UCSD-AML1 (cell line): Measurements from ENCODE around the gene TMEM269.

ENCODE experiments used
- DNase-seq: peaks from one replicate; lab custom pipeline; 2025; ENCODE audit not compliant: unreplicated experiment; lab: John Stamatoyannopoulos, UW

TMEM269 gene

GRCh38 chr1:42847111-42847595 lies 62.4 kb downstream of the TMEM269 start:
- DNase-seq, result no peak

DNA sequence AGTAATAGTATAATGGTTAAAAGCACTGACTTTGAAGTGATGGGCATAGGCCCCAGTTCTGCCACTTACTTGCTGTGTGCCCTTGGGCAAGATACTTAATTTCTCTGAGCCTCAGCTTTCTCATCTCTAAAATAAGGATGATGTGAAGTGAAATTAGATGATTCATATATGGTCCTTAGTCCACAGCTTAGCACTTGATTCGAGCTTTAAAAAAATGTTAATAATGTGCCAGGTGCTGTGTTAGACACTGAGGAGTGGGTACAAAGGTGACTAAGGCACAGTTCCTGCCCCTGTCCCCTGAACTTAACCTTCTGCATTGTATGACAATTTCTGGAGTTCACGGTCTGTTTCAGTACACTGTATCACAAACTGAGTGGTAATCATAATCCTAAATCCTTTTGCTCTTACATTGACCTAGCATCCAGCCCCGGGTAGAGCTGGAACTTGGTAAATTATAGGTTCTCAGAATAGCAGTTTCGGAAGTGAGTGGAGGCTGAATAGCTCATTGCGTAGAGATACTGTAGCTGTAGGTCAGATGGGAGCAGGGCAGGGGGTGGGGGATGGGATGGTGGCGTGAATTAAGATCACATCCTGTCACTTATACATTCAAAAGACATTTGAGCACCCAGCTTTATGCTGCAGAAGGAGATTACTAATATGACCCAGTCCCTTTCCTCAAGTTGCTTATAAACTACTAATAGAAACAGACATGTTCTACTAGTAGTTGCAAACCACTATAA lies 63.1 kb downstream of the TMEM269 start:
- no peak for DNase-seq

GRCh38 chr1:42848823-42849537 lies 64.2 kb downstream of the TMEM269 start:
- DNase-seq, result no peak

- no peak for DNase-seq
Observed at GRCh38 chr1:42849944-42850343, 65.2 kb downstream of the TMEM269 start.
